Measurements from ENCODE around the gene SH2D5.

The SH2D5 gene

DNA sequence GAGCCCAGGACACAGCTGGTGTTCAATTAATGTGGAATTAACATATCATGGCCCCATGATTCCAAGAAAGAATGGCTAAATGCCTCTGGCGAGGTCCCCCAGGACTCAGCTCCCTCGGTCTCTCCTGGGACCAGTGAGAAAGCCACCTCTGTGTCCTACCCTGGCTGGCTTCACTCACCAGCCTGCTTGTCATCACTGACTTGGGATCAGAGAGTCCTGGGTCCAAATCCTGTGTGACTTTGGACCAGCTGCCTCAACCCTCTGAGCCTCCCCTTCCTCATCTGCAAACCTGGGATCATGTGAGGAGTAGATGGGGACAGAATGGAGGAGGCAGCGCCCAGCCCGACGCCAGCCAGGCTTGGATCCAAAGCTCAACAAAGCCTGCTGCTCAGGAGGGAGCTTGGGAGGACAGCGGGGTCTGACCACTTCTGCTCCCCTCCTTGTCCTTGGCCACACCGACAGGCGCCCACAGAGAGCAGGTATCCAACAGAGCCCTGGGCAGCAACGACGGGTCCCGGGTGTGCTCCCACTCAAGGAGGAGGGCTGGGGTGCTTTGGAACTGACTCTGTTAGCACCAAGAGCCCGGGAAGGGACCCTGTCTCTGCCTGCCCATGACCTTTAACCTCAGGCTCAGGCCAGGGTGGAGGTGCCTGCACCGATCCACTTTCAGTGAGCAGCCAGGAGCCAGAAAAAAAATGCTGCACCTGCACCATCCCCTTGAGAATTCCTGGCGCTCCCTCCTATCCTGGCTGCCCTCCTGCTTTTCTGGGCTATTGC is 3.2 kb downstream of the SH2D5 start:
- Histone ChIP-seq H3K27me3 (ENCODE audit: insufficient read depth, poor library complexity, severe bottlenecking) (peaks cover 42% of the 10 kb centered on the region), H3K27ac (replicated peaks) (no peak overlapping the region), H3K4me3 (replicated peaks; ENCODE audit: insufficient read depth, low read length) (no peak overlapping the region)
- TF ChIP-seq SPI1 (IDR thresholded peaks at IDR 0.05; ENCODE audit: borderline replicate concordance, low read depth) (no peak), GABPA (IDR thresholded peaks at IDR 0.05; ENCODE audit: low read depth) (no peak)
- TF ChIP-seq, protein P1, sequence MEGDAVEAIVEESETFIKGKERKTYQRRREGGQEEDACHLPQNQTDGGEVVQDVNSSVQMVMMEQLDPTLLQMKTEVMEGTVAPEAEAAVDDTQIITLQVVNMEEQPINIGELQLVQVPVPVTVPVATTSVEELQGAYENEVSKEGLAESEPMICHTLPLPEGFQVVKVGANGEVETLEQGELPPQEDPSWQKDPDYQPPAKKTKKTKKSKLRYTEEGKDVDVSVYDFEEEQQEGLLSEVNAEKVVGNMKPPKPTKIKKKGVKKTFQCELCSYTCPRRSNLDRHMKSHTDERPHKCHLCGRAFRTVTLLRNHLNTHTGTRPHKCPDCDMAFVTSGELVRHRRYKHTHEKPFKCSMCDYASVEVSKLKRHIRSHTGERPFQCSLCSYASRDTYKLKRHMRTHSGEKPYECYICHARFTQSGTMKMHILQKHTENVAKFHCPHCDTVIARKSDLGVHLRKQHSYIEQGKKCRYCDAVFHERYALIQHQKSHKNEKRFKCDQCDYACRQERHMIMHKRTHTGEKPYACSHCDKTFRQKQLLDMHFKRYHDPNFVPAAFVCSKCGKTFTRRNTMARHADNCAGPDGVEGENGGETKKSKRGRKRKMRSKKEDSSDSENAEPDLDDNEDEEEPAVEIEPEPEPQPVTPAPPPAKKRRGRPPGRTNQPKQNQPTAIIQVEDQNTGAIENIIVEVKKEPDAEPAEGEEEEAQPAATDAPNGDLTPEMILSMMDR (IDR thresholded peaks at IDR 0.05; ENCODE audit: insufficient read depth, low read length), result no peak
- no peak for DNase-seq (ENCODE audit: low read depth in 1 of 2, low spot score in 1 of 2)

- DNase-seq (ENCODE audit: low read depth in 1 of 2, low spot score in 1 of 2), result no peak
- no peak overlapping the region for H3K4me3 ChIP-seq (replicated peaks; ENCODE audit: insufficient read depth, low read length)
- peaks cover 42% of the 10 kb centered on the region for H3K27me3 ChIP-seq (ENCODE audit: insufficient read depth, poor library complexity, severe bottlenecking)
- TF ChIP-seq SPI1 (IDR thresholded peaks at IDR 0.05; ENCODE audit: borderline replicate concordance, low read depth) (no peak), POLR2AphosphoS5 (IDR thresholded peaks at IDR 0.05; ENCODE audit: low read depth) (no peak), GABPA (IDR thresholded peaks at IDR 0.05; ENCODE audit: low read depth) (no peak)
- TF ChIP-seq, protein P1 (IDR thresholded peaks at IDR 0.05; ENCODE audit: insufficient read depth, low read length), result no peak
- TF ChIP-seq, protein P2, sequence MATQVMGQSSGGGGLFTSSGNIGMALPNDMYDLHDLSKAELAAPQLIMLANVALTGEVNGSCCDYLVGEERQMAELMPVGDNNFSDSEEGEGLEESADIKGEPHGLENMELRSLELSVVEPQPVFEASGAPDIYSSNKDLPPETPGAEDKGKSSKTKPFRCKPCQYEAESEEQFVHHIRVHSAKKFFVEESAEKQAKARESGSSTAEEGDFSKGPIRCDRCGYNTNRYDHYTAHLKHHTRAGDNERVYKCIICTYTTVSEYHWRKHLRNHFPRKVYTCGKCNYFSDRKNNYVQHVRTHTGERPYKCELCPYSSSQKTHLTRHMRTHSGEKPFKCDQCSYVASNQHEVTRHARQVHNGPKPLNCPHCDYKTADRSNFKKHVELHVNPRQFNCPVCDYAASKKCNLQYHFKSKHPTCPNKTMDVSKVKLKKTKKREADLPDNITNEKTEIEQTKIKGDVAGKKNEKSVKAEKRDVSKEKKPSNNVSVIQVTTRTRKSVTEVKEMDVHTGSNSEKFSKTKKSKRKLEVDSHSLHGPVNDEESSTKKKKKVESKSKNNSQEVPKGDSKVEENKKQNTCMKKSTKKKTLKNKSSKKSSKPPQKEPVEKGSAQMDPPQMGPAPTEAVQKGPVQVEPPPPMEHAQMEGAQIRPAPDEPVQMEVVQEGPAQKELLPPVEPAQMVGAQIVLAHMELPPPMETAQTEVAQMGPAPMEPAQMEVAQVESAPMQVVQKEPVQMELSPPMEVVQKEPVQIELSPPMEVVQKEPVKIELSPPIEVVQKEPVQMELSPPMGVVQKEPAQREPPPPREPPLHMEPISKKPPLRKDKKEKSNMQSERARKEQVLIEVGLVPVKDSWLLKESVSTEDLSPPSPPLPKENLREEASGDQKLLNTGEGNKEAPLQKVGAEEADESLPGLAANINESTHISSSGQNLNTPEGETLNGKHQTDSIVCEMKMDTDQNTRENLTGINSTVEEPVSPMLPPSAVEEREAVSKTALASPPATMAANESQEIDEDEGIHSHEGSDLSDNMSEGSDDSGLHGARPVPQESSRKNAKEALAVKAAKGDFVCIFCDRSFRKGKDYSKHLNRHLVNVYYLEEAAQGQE (IDR thresholded peaks at IDR 0.05; ENCODE audit: insufficient replicate concordance, low read depth), result no peak
- H3K27ac ChIP-seq (replicated peaks), result no peak overlapping the region
These were observed 3.9 kb downstream of the SH2D5 start for GRCh38 chr1:20728371-20729154.

DNA sequence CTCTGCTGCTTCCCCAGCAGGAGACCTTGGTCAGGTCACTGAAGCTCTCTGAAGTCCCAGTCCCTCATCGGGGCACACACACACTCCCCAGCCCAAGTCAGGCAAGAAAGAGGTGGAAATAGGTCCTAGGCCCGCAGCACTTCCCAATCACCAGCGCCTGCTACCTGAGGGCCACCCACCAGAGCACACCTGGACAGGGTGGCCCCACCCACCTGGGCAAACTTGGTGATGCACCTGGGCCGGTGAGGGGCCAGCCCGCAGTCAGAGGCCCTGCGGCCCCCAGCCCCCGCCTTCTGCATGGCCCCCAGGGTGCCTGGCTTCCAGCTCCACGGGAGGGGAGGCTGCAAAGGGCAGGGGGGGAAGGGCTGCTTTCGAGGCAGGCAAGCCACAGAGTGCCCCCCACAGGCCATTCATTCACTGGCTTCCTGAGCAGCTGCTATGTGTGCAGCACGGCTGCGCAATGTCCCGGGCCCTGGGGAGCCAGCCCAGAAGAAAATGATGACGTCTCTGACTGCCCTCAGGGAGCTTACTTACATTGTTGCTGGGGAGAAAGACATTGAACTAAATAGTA is 4.7 kb downstream of the SH2D5 start:
- H3K27ac ChIP-seq (replicated peaks), result no peak overlapping the region
- H3K4me3 ChIP-seq (replicated peaks; ENCODE audit: insufficient read depth, low read length), result no peak overlapping the region
- H3K27me3 ChIP-seq (ENCODE audit: insufficient read depth, poor library complexity, severe bottlenecking), result peaks cover 41% of the 10 kb centered on the region
- TF ChIP-seq, protein P2 (IDR thresholded peaks at IDR 0.05; ENCODE audit: insufficient replicate concordance, low read depth), result no peak
- TF ChIP-seq POLR2AphosphoS5 (IDR thresholded peaks at IDR 0.05; ENCODE audit: low read depth), result no peak
- no peak for TF ChIP-seq SPI1 (IDR thresholded peaks at IDR 0.05; ENCODE audit: borderline replicate concordance, low read depth)
- no peak for TF ChIP-seq GABPA (IDR thresholded peaks at IDR 0.05; ENCODE audit: low read depth)
- TF ChIP-seq, protein P1 (IDR thresholded peaks at IDR 0.05; ENCODE audit: insufficient read depth, low read length), result no peak
- DNase-seq (ENCODE audit: low read depth in 1 of 2, low spot score in 1 of 2), result peak in 1 of 2 experiments; percentile 23
